NCI-H146 (cell line): ENCODE results near the gene TRIP4.
"Not testable (repeated sequence)": the region's sequence is repeated elsewhere in the genome, so short reads cannot be mapped to it uniquely, and the experiment has no call there.

Experiments used
- DNase-seq: peaks from one replicate; lab custom pipeline; 2025; lab: John Stamatoyannopoulos, UW

TRIP4 gene

GRCh38 chr15:64490598-64491259 is 103.1 kb downstream of the TRIP4 start:
- peak; percentile 3 for DNase-seq

- DNase-seq, result no peak
These were observed 106.0 kb downstream of the TRIP4 start for GRCh38 chr15:64493641-64494040.

GRCh38 chr15:64495968-64496367 is 108.3 kb downstream of the TRIP4 start:
- DNase-seq, result not testable (repeated sequence)

GRCh38 chr15:64500695-64501395 is 113.2 kb downstream of the TRIP4 start:
- DNase-seq, result no peak

- DNase-seq, result no peak
These were observed 113.7 kb downstream of the TRIP4 start for GRCh38 chr15:64501396-64501715.

GRCh38 chr15:64502151-64502550 is 114.5 kb downstream of the TRIP4 start:
- no peak for DNase-seq

- DNase-seq, result no peak
These were observed 114.9 kb downstream of the TRIP4 start for GRCh38 chr15:64502551-64502950.

GRCh38 chr15:64503197-64503596 is 115.6 kb downstream of the TRIP4 start:
- no peak for DNase-seq

GRCh38 chr15:64503640-64504039 is 116.0 kb downstream of the TRIP4 start:
- no peak for DNase-seq
